IPS-18a (cell line): Measurements from ENCODE around the gene UBAC2.
"Not testable (repeated sequence)": the region's sequence is repeated elsewhere in the genome, so short reads cannot be mapped to it uniquely, and the experiment has no call there.

Experiments
- H3K27ac ChIP-seq: one replicate; pipeline ENCODE4 v1.5.1; 2013; ENCODE audit warnings: low read length
- H3K27me3 ChIP-seq: one replicate; pipeline ENCODE4 v1.6.1; 2013; ENCODE audit warnings: mild to moderate bottlenecking, low read length; ENCODE audit not compliant: control insufficient read depth, insufficient read depth
- H3K36me3 ChIP-seq: one replicate; pipeline ENCODE4 v1.6.1; 2013; ENCODE audit warnings: low read depth, low read length; ENCODE audit not compliant: control insufficient read depth
- H3K4me1 ChIP-seq: one replicate; pipeline ENCODE4 v1.6.1; 2013; ENCODE audit warnings: low read depth, low read length; ENCODE audit not compliant: control insufficient read depth
- H3K4me3 ChIP-seq: one replicate; pipeline ENCODE4 v1.5.1; 2013; ENCODE audit warnings: low read length
- H3K9ac ChIP-seq: one replicate; pipeline ENCODE4 v1.6.1; 2013; ENCODE audit warnings: mild to moderate bottlenecking, low read length, moderate library complexity
- H3K9me3 ChIP-seq: one replicate; pipeline ENCODE4 v1.6.1; 2013; ENCODE audit warnings: low read depth, low read length; ENCODE audit not compliant: control insufficient read depth

UBAC2 gene

DNA sequence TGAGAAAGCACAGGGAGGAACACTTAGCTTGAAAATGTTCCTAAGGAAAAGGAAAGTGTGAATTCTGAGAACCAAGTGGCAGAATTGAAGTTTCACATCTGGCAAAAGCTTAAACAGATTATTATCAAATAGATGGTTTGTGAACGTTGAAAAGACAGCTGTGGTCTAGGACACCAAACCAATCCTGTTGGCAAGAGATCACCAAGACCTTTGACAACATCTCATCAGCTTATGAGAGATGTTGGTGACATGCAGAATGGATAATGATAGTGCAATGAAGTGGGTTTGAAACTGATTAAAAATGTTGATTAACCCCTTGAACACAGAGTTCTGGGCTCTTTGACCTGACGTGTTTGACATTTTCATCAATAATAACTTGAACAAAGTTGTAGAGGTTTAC lies 181.1 kb downstream of the UBAC2 start:
- H3K4me3 ChIP-seq, result no peak overlapping the region
- no peak overlapping the region for H3K9ac ChIP-seq
- H3K27me3 ChIP-seq, result no peaks in the 10 kb centered on the region
- no peaks in the 10 kb centered on the region for H3K9me3 ChIP-seq
- H3K4me1 ChIP-seq, result peaks cover 19% of the 10 kb centered on the region
- no peak overlapping the region for H3K27ac ChIP-seq
- no peaks in the 10 kb centered on the region for H3K36me3 ChIP-seq

DNA sequence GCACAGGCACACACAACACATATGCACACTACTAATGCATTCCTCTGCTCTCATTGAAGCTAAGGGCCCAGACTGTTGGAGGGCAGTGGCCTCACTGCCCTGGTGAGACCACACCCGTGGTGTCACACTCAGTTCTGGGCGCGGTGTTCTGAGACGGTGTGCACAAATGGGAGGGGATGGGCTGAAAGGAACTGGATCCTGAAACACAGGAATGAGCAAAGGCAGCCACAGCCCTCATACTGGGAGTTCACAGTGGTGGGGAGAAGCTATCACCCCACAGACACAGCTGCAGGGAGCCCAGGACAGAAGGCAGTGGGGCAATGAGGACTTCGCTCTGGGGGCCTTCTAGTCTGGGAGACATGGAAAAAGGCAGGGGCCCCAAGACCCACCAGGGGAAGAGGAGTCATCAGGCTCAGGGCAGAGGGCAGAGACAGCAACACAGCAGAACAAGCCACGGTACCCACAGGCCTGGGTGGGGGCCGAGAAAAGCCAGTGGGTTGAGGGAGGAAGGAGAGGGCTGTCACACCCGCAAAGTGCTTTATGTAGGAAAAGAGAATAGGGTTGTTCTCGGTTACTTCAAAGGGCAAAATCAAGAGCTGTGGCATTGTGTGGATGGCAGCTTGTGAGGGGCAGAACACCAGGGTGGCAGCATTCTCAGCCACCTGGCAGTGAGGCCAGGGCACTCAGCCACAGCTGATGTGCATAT lies 181.9 kb downstream of the UBAC2 start:
- Histone ChIP-seq H3K27me3 (no peaks in the 10 kb centered on the region), H3K4me1 (peaks cover 19% of the 10 kb centered on the region), H3K9ac (no peak overlapping the region)

DNA sequence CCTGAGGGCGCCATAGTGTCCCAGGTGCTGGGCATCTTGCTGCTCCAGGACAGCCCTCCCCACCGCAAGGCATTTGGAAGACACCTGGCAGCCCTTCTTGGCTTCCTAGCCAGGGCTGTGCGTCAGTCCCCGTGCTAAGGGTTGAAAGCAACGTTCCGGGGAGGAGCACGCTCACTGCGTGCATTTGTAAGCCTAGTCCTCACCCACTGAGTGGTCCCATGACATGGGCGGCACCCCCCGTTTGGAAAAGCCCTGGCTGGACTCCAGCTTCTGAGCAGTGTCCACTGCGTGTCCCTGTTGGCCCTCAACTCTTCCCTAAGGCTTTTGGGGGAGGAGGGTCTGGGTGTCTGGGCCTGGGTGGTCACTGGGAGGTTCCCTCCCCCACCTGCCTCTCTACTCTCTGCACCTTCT lies 182.9 kb downstream of the UBAC2 start:
- Histone ChIP-seq H3K9ac (no peak overlapping the region), H3K27ac (no peak overlapping the region), H3K4me3 (no peak overlapping the region), H3K9me3 (no peaks in the 10 kb centered on the region), H3K4me1 (peaks cover 18% of the 10 kb centered on the region), H3K36me3 (no peaks in the 10 kb centered on the region), H3K27me3 (no peaks in the 10 kb centered on the region)

More for the DNA sequence above, 181.9 kb downstream of the UBAC2 start:
- Histone ChIP-seq H3K4me3 (no peak overlapping the region), H3K9me3 (no peaks in the 10 kb centered on the region), H3K27ac (no peak overlapping the region), H3K36me3 (no peaks in the 10 kb centered on the region)

GRCh38 chr13:99383946-99384345 lies 183.3 kb downstream of the UBAC2 start:
- H3K9ac ChIP-seq, result no peak overlapping the region
- H3K36me3 ChIP-seq, result no peaks in the 10 kb centered on the region
- H3K9me3 ChIP-seq, result no peaks in the 10 kb centered on the region
- no peak overlapping the region for H3K27ac ChIP-seq
- no peaks in the 10 kb centered on the region for H3K27me3 ChIP-seq
- no peak overlapping the region for H3K4me3 ChIP-seq
- H3K4me1 ChIP-seq, result peaks cover 13% of the 10 kb centered on the region

DNA sequence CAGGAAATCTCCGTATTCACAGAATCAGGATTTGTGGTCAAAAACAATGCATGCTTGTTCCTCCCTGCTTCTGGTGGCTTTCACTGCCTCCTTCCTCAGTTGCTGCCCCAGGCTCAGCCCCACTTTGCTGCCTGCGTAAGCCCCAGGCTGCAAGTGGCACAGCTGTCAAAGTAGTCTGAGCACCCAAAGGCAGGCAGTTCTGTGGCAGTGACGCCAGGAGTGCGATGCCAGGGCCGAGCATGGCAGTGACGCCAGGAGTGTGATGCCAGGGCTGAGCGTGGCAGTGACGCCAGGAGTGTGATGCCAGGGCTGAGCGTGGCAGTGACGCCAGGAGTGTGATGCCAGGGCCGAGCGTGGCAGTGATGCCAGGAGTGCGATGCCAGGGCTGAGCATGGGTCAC lies 183.8 kb downstream of the UBAC2 start:
- H3K9me3 ChIP-seq, result no peaks in the 10 kb centered on the region
- peaks cover 9% of the 10 kb centered on the region for H3K4me1 ChIP-seq
- no peak overlapping the region for H3K4me3 ChIP-seq
- H3K27ac ChIP-seq, result no peak overlapping the region
- H3K9ac ChIP-seq, result no peak overlapping the region
- no peaks in the 10 kb centered on the region for H3K36me3 ChIP-seq
- no peaks in the 10 kb centered on the region for H3K27me3 ChIP-seq

DNA sequence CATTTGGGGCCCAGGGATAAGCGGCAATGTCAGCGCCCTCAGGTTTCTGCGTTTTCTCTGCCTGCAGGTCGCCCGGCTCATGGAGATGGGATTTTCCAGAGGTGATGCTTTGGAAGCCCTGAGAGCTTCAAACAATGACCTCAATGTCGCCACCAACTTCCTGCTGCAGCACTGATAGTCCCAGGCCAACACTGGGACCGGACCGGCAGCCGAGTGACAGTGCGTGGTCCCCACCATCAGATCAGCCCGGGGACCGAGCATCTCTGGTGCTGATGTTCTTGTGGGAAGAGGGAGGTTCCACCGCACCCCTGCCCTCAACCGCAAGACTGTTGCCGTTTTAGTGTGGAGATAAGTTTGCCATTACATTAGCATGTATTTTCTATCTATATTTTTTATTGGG lies 184.5 kb downstream of the UBAC2 start:
- no peaks in the 10 kb centered on the region for H3K27me3 ChIP-seq
- no peaks in the 10 kb centered on the region for H3K36me3 ChIP-seq
- no peak overlapping the region for H3K27ac ChIP-seq
- H3K4me1 ChIP-seq, result peaks cover 2% of the 10 kb centered on the region
- no peak overlapping the region for H3K4me3 ChIP-seq
- H3K9me3 ChIP-seq, result no peaks in the 10 kb centered on the region
- H3K9ac ChIP-seq, result no peak overlapping the region

DNA sequence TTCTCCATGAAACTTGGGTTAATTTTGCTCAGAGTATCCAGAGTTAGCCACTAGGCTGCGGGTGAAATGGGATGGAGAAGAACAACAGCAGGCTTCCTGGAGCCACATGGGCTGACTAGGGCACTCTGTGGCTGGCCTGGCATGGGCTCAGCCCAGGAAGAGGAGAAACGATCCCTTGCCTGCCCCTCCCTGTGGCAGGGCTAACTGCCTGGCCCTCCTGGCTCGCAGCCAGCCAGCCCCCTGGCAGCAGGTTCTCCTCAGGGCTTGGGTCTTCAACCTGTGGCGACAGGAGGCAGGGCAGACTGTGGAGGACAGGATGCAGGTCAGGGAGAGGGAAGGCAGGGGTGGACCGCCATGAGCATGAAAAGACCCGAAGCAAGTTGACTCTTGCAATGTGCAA lies 185.3 kb downstream of the UBAC2 start:
- Histone ChIP-seq H3K4me1 (no peaks in the 10 kb centered on the region), H3K4me3 (no peak overlapping the region), H3K9ac (no peak overlapping the region), H3K9me3 (no peaks in the 10 kb centered on the region), H3K36me3 (no peaks in the 10 kb centered on the region), H3K27ac (no peak overlapping the region), H3K27me3 (no peaks in the 10 kb centered on the region)

DNA sequence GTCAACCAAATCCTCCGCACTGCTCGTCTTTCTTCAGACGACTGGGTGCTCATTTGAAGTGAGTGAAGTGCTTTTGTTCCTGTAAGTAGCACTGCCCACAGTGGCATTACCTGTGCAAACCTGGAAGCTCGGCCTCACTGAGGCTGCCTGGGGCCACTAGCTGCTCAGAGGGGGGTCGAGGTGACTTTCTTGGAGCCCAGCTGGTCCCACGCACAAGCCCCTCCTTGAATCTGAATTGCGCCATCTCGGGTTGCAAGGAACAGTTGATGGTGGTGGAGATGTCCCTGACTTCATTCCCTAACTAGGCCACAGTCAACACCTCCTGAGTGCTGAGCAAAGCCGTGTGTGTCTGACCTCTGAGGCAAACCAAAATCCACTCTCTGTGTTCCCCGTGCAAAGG lies 185.8 kb downstream of the UBAC2 start:
- H3K4me3 ChIP-seq, result no peak overlapping the region
- H3K27me3 ChIP-seq, result no peaks in the 10 kb centered on the region
- no peak overlapping the region for H3K9ac ChIP-seq
- no peaks in the 10 kb centered on the region for H3K9me3 ChIP-seq
- H3K4me1 ChIP-seq, result no peaks in the 10 kb centered on the region
- H3K27ac ChIP-seq, result no peak overlapping the region
- H3K36me3 ChIP-seq, result no peaks in the 10 kb centered on the region

- no peak overlapping the region for H3K4me3 ChIP-seq
- H3K27ac ChIP-seq, result no peak overlapping the region
- no peaks in the 10 kb centered on the region for H3K9me3 ChIP-seq
- H3K36me3 ChIP-seq, result no peaks in the 10 kb centered on the region
- no peaks in the 10 kb centered on the region for H3K4me1 ChIP-seq
- no peak overlapping the region for H3K9ac ChIP-seq
- no peaks in the 10 kb centered on the region for H3K27me3 ChIP-seq
Measured at GRCh38 chr13:99386911-99387788, 186.5 kb downstream of the UBAC2 start.

GRCh38 chr13:99388334-99388923 lies 187.8 kb downstream of the UBAC2 start:
- H3K4me1 ChIP-seq, result no peaks in the 10 kb centered on the region
- no peak overlapping the region for H3K9ac ChIP-seq
- H3K9me3 ChIP-seq, result no peaks in the 10 kb centered on the region
- no peak overlapping the region for H3K27ac ChIP-seq
- no peaks in the 10 kb centered on the region for H3K27me3 ChIP-seq
- H3K4me3 ChIP-seq, result no peak overlapping the region
- no peaks in the 10 kb centered on the region for H3K36me3 ChIP-seq

GRCh38 chr13:99389094-99389493 lies 188.4 kb downstream of the UBAC2 start:
- not testable (repeated sequence) for H3K27me3 ChIP-seq, H3K4me1 ChIP-seq, H3K9me3 ChIP-seq, H3K4me3 ChIP-seq, H3K36me3 ChIP-seq, H3K9ac ChIP-seq, H3K27ac ChIP-seq
